BLaER1 (cell line): ENCODE measurements around the gene SPRED2.

Source experiments
- H3K27ac ChIP-seq: shearing (Covaris generic); formaldehyde crosslinking; 2 replicates; pipeline ENCODE4 v1.8.1; 2022
- H3K27me3 ChIP-seq: shearing (Covaris generic); formaldehyde crosslinking; 2 replicates; pipeline ENCODE4 v1.8.1; 2022
- H3K36me3 ChIP-seq: shearing (Covaris generic); formaldehyde crosslinking; 2 replicates; pipeline ENCODE4 v1.8.1; 2022
- H3K4me1 ChIP-seq: shearing (Covaris generic); formaldehyde crosslinking; 2 replicates; pipeline ENCODE4 v1.8.1; 2022
- H3K4me2 ChIP-seq: shearing (Covaris generic); formaldehyde crosslinking; 2 replicates; pipeline ENCODE4 v1.8.1; 2022
- H3K4me3 ChIP-seq: shearing (Covaris generic); formaldehyde crosslinking; 2 replicates; pipeline ENCODE4 v1.8.1; 2022
- H3K9ac ChIP-seq: shearing (Covaris generic); formaldehyde crosslinking; 2 replicates; pipeline ENCODE4 v1.8.1; 2022
- H3K9me3 ChIP-seq: shearing (Covaris generic); formaldehyde crosslinking; 2 replicates; pipeline ENCODE4 v1.8.1; 2022
- H4K20me1 ChIP-seq: shearing (Covaris generic); formaldehyde crosslinking; 2 replicates; pipeline ENCODE4 v1.8.1; 2022
- Cebpa-rat ChIP-seq: shearing (Covaris generic); IDR thresholded peaks from 2 replicates; pipeline ENCODE4 v1.8.1; 2022

Gene SPRED2

GRCh38 chr2:65380255-65380654, 52.1 kb downstream of the SPRED2 start:
- H3K4me2 ChIP-seq, result peak overlapping the region; percentile 61

DNA sequence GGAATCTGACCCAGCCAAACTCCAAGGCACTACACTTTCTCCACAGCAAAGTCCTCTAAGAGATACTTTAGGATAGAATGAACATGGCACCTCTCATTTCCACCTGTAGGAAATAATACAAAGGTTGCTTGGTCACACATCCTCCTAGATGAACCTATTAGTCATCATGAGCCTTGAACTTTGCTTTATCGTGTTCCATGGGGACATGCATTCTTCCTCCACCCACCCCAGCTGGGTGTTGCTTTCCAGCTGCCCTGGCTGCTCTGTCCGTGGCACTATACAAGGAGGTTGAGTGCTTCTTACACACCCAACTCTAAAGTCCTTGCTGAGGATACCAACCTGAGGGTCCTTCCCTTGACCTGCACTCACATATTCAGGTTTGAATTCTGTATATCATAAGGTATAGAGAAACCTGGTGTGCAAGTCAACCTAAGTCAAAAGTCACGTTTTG, 52.7 kb downstream of the SPRED2 start:
- H3K4me1 ChIP-seq, result peaks cover 80% of the 10 kb centered on the region
- no peak overlapping the region for H3K4me3 ChIP-seq
- H3K27me3 ChIP-seq, result no peaks in the 10 kb centered on the region
- H3K9me3 ChIP-seq, result no peaks in the 10 kb centered on the region
- no peak overlapping the region for H3K9ac ChIP-seq
- peak overlapping the region; percentile 61 for H3K4me2 ChIP-seq
- H4K20me1 ChIP-seq, result peaks cover 85% of the 10 kb centered on the region
- no peaks in the 10 kb centered on the region for H3K36me3 ChIP-seq
- no peak for TF ChIP-seq Cebpa-rat
- H3K27ac ChIP-seq, result no peak overlapping the region

More at GRCh38 chr2:65380255-65380654, 52.1 kb downstream of the SPRED2 start:
- Histone ChIP-seq H4K20me1 (peaks cover 85% of the 10 kb centered on the region), H3K9ac (no peak overlapping the region), H3K9me3 (no peaks in the 10 kb centered on the region), H3K36me3 (no peaks in the 10 kb centered on the region), H3K4me3 (no peak overlapping the region), H3K4me1 (peaks cover 80% of the 10 kb centered on the region), H3K27ac (no peak overlapping the region), H3K27me3 (no peaks in the 10 kb centered on the region)
- no peak for TF ChIP-seq Cebpa-rat

DNA sequence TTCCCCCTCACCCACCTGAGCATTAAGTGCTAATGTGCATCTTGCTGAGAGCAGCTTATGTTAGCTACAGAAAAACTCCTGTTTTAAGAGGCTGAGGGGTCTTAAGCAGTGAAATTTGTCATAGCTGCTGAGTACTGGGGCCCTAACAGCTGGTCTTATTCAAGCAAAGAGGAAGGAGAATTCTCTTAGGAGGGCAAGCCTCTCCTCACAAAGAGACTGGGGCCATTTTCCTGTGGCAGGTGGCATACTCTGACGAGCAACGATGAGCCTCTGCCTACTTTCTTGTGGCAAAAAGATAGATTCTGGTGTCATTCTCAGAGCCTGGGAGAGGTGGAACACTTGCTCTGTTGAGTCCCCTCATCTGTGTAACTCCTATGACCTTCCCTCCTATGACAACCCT, 53.2 kb downstream of the SPRED2 start:
- Histone ChIP-seq H4K20me1 (peaks cover 82% of the 10 kb centered on the region), H3K36me3 (no peaks in the 10 kb centered on the region), H3K4me2 (peak overlapping the region; percentile 61), H3K4me3 (no peak overlapping the region), H3K9me3 (no peaks in the 10 kb centered on the region), H3K27ac (no peak overlapping the region), H3K4me1 (peaks cover 80% of the 10 kb centered on the region), H3K9ac (no peak overlapping the region), H3K27me3 (no peaks in the 10 kb centered on the region)
- TF ChIP-seq Cebpa-rat, result no peak

GRCh38 chr2:65378290-65378689, 54.1 kb downstream of the SPRED2 start:
- H3K36me3 ChIP-seq, result no peaks in the 10 kb centered on the region
- H4K20me1 ChIP-seq, result peaks cover 81% of the 10 kb centered on the region
- TF ChIP-seq Cebpa-rat, result no peak
- no peak overlapping the region for H3K4me3 ChIP-seq
- H3K9me3 ChIP-seq, result no peaks in the 10 kb centered on the region
- no peaks in the 10 kb centered on the region for H3K27me3 ChIP-seq
- H3K4me2 ChIP-seq, result peak overlapping the region; percentile 61
- no peak overlapping the region for H3K27ac ChIP-seq
- H3K9ac ChIP-seq, result no peak overlapping the region
- peaks cover 74% of the 10 kb centered on the region for H3K4me1 ChIP-seq

- no peak overlapping the region for H3K4me3 ChIP-seq
- peak overlapping the region; percentile 29; the same call in 1 of the 2 replicates for H3K27ac ChIP-seq
- no peaks in the 10 kb centered on the region for H3K27me3 ChIP-seq
- peaks cover 81% of the 10 kb centered on the region for H4K20me1 ChIP-seq
- no peaks in the 10 kb centered on the region for H3K36me3 ChIP-seq
- H3K9me3 ChIP-seq, result no peaks in the 10 kb centered on the region
- no peak overlapping the region for H3K9ac ChIP-seq
- peaks cover 74% of the 10 kb centered on the region for H3K4me1 ChIP-seq
- TF ChIP-seq Cebpa-rat, result no peak
- H3K4me2 ChIP-seq, result peak overlapping the region; percentile 61
Observed at GRCh38 chr2:65377556-65378192, 54.7 kb downstream of the SPRED2 start.

- TF ChIP-seq Cebpa-rat, result no peak
- Histone ChIP-seq H3K9ac (no peak overlapping the region), H3K4me1 (peaks cover 74% of the 10 kb centered on the region), H3K27me3 (no peaks in the 10 kb centered on the region), H3K4me3 (no peak overlapping the region), H3K9me3 (no peaks in the 10 kb centered on the region), H3K36me3 (no peaks in the 10 kb centered on the region), H4K20me1 (peaks cover 81% of the 10 kb centered on the region), H3K4me2 (no peak overlapping the region), H3K27ac (no peak overlapping the region)
Observed at GRCh38 chr2:65375723-65376122, 56.7 kb downstream of the SPRED2 start.

DNA sequence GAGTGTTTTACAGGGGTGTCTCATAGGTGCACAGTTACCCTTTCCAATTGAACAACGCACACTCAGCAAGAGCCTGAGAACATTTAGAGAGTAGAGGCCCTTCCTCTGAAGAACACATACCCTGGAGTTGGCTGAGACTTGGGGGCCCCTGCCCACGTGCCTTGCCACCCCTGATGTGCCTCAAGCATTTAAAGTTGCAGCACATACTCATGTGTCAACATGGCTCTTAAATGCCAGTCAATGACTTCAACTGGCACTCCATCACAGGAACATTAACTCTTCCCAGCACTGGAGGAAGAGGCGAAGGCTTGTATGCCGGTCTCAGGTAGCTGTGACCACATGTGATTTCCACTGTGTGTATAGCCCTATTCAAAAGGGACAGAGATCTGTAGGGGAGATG, 57.4 kb downstream of the SPRED2 start:
- Histone ChIP-seq H3K9ac (no peak overlapping the region), H3K36me3 (no peaks in the 10 kb centered on the region), H3K27ac (no peak overlapping the region), H3K4me1 (peaks cover 77% of the 10 kb centered on the region), H4K20me1 (peaks cover 87% of the 10 kb centered on the region), H3K27me3 (no peaks in the 10 kb centered on the region), H3K4me2 (peak overlapping the region; percentile 20; the same call in 1 of the 2 replicates), H3K4me3 (no peak overlapping the region), H3K9me3 (no peaks in the 10 kb centered on the region)
- no peak for TF ChIP-seq Cebpa-rat

GRCh38 chr2:65374575-65374974, 57.8 kb downstream of the SPRED2 start:
- peak overlapping the region; percentile 20; the same call in 1 of the 2 replicates for H3K4me2 ChIP-seq
- no peaks in the 10 kb centered on the region for H3K9me3 ChIP-seq
- H3K4me1 ChIP-seq, result peaks cover 77% of the 10 kb centered on the region
- H3K4me3 ChIP-seq, result no peak overlapping the region
- peaks cover 87% of the 10 kb centered on the region for H4K20me1 ChIP-seq
- no peak for TF ChIP-seq Cebpa-rat
- H3K27me3 ChIP-seq, result no peaks in the 10 kb centered on the region
- no peak overlapping the region for H3K9ac ChIP-seq
- H3K27ac ChIP-seq, result no peak overlapping the region
- no peaks in the 10 kb centered on the region for H3K36me3 ChIP-seq

GRCh38 chr2:65373365-65373918, 59.0 kb downstream of the SPRED2 start:
- Histone ChIP-seq H4K20me1 (peaks cover 86% of the 10 kb centered on the region), H3K27ac (no peak overlapping the region), H3K9ac (no peak overlapping the region), H3K4me1 (peaks cover 76% of the 10 kb centered on the region), H3K9me3 (no peaks in the 10 kb centered on the region), H3K27me3 (no peaks in the 10 kb centered on the region), H3K36me3 (no peaks in the 10 kb centered on the region), H3K4me2 (no peak overlapping the region), H3K4me3 (no peak overlapping the region)
- no peak for TF ChIP-seq Cebpa-rat

- Histone ChIP-seq H3K4me3 (no peak overlapping the region), H3K9me3 (no peaks in the 10 kb centered on the region), H4K20me1 (peaks cover 85% of the 10 kb centered on the region), H3K27me3 (no peaks in the 10 kb centered on the region), H3K4me1 (peaks cover 74% of the 10 kb centered on the region), H3K36me3 (no peaks in the 10 kb centered on the region), H3K9ac (no peak overlapping the region), H3K27ac (no peak overlapping the region), H3K4me2 (peak overlapping the region; percentile 76)
- no peak for TF ChIP-seq Cebpa-rat
Observed at GRCh38 chr2:65372619-65373018, 59.8 kb downstream of the SPRED2 start.
